Endothelial cell of umbilical vein (primary cell): ENCODE measurements around the gene CCDC183. TPM values are rescaled to one million over a fixed set of nuclear protein-coding genes. Genes with fewer than 3 reads are reported as not detected.

ENCODE experiments used
- BruUV-seq: library from RNA; stranded (reverse); fragments of 400-500 nt; replicated peaks from 2 replicates; lab custom pipeline; 2021; lab: Mats Ljungman, UMichigan
- CTCF ChIA-PET: fragments of 300-600, 350-600 bp; sonication (Branson Sonifier 250); formaldehyde crosslinking; loops from one replicate; lab custom pipeline; 2021; ENCODE audit warnings: antibody characterized with exemption, inconsistent platforms; lab: Charles Lee
- POLR2A ChIA-PET: fragments of 300-600, 350-600 bp; sonication (Branson Sonifier 250); formaldehyde crosslinking; loops from one replicate; lab custom pipeline; 2021; ENCODE audit warnings: antibody characterized with exemption, inconsistent platforms; lab: Charles Lee
- DNase-seq: peaks from one replicate; pipeline ENCODE4 v3.0.0-alpha.2; 2011; ENCODE audit warnings: low read depth, low spot score
- FAIRE-seq: peaks from 2 replicates; lab custom pipeline; 2011; peaks lifted over from hg19 to GRCh38; lab: Jason Lieb, UNC
- H2AFZ ChIP-seq: 2 replicates; pipeline ENCODE4 v1.6.0; 2012; ENCODE audit warnings: low read depth, low read length, control low read depth, inconsistent platforms
- H3K27ac ChIP-seq: 2 replicates; pipeline ENCODE4 v1.5.1; 2011; ENCODE audit warnings: low read depth, mild to moderate bottlenecking, control low read depth, low read length, moderate library complexity; ENCODE audit not compliant: insufficient read depth
- H3K27me3 ChIP-seq, 2 experiments: 2 replicates each; pipeline versions ENCODE4 v1.6.0 to v1.6.1; 2011; ENCODE audit warnings: low read length in 2 of 2, mixed read lengths in 1 of 2; ENCODE audit not compliant: control insufficient read depth in 2 of 2, insufficient read depth in 2 of 2
- H3K36me3 ChIP-seq, 2 experiments: 2 replicates in 1 of 2; 3 replicates in 1 of 2; pipeline ENCODE4 v1.5.1; 2011; ENCODE audit warnings: low read length in 2 of 2, mild to moderate bottlenecking in 1 of 2, moderate library complexity in 1 of 2; ENCODE audit not compliant: control insufficient read depth in 2 of 2, insufficient read depth in 2 of 2; ENCODE audit errors: extremely low read depth in 1 of 2
- H3K4me1 ChIP-seq: 3 replicates; pipeline ENCODE4 v1.5.1; 2011; ENCODE audit warnings: mild to moderate bottlenecking, low read length; ENCODE audit not compliant: control insufficient read depth, insufficient read depth; ENCODE audit errors: extremely low read depth
- H3K4me2 ChIP-seq: 2 replicates; pipeline ENCODE4 v1.6.1; 2011; ENCODE audit warnings: low read length, control low read depth, mixed read lengths; ENCODE audit not compliant: insufficient read depth
- H3K4me3 ChIP-seq, 3 experiments: fragments of 200-600 bp in 1 of 3; sonication (generic), shearing (Covaris generic) in 1 of 3; replicated peaks in 1 of 3; 2 replicates each; pipeline ENCODE4 v1.5.1; 2011 to 2016; ENCODE audit warnings: control low read depth in 3 of 3, low read length in 3 of 3, mild to moderate bottlenecking in 2 of 3, inconsistent platforms in 1 of 3, low read depth in 1 of 3, moderate library complexity in 1 of 3; ENCODE audit not compliant: insufficient read depth in 1 of 3
- H3K79me2 ChIP-seq: 2 replicates; pipeline ENCODE4 v1.6.0; 2012; ENCODE audit warnings: low read length, inconsistent platforms; ENCODE audit not compliant: control insufficient read depth, insufficient read depth
- H3K9ac ChIP-seq: replicated peaks from 2 replicates; pipeline ENCODE3; 2011; ENCODE audit warnings: low read length, control low read depth; ENCODE audit not compliant: insufficient read depth; ENCODE audit errors: extremely low read depth
- H3K9me1 ChIP-seq: replicated peaks from 3 replicates; pipeline ENCODE4 v1.6.0; 2011; ENCODE audit warnings: mild to moderate bottlenecking, low read length; ENCODE audit not compliant: control insufficient read depth, insufficient read depth; ENCODE audit errors: extremely low read depth
- H3K9me3 ChIP-seq: replicated peaks from 2 replicates; pipeline ENCODE4 v1.5.1; 2012; ENCODE audit warnings: low read length, inconsistent platforms; ENCODE audit not compliant: control insufficient read depth, insufficient read depth
- H4K20me1 ChIP-seq: replicated peaks from 2 replicates; pipeline ENCODE3; 2011; ENCODE audit warnings: mild to moderate bottlenecking, low read length; ENCODE audit not compliant: control insufficient read depth, insufficient read depth; ENCODE audit errors: extremely low read depth
- EZH2 ChIP-seq: IDR thresholded peaks from 2 replicates; pipeline ENCODE4 v1.6.1; 2012; ENCODE audit warnings: borderline replicate concordance, low read depth, mild to moderate bottlenecking, moderate library complexity, low read length, inconsistent platforms; ENCODE audit not compliant: severe bottlenecking
- FOS ChIP-seq: IDR thresholded peaks from 2 replicates; pipeline ENCODE4 v1.6.1; 2011; ENCODE audit warnings: mild to moderate bottlenecking, low read length, moderate library complexity, borderline replicate concordance; ENCODE audit not compliant: insufficient read depth
- GATA2 ChIP-seq: IDR thresholded peaks from 2 replicates; pipeline ENCODE4 v1.7.0; 2011; ENCODE audit warnings: low read depth, mild to moderate bottlenecking, moderate library complexity, mixed read lengths, low read length; ENCODE audit not compliant: insufficient read length, insufficient read depth
- JUN ChIP-seq: IDR thresholded peaks from 2 replicates; pipeline ENCODE4 v1.6.1; 2011; ENCODE audit warnings: borderline replicate concordance, low read depth; ENCODE audit not compliant: insufficient read length, insufficient read depth
- MYC ChIP-seq: IDR thresholded peaks from one replicate; pipeline ENCODE4 v1.6.1; 2011; ENCODE audit warnings: mild to moderate bottlenecking, low read depth, low read length
- POLR2A ChIP-seq: IDR thresholded peaks from 2 replicates; pipeline ENCODE4 v1.6.1; 2012; ENCODE audit warnings: low read depth, mild to moderate bottlenecking, control low read depth, low read length
- POLR2AphosphoS5 ChIP-seq: IDR thresholded peaks from 2 replicates; pipeline ENCODE4 v1.6.1; 2012; ENCODE audit warnings: low read depth, mild to moderate bottlenecking, control low read depth, low read length, moderate library complexity; ENCODE audit not compliant: insufficient read depth
- dilution Hi-C: fragments of 300-500 bp; cut with MboI; formaldehyde crosslinking; loops from one replicate; pipeline ENCODE4 v1.15.0; 2019; ENCODE audit warnings: low sequenced_read_pairs; ENCODE audit not compliant: extremely low pct_ligation_motif_present
- intact Hi-C: fragments of 100-400 bp; cut with micrococcal nuclease; formaldehyde crosslinking; loops from one replicate; pipeline ENCODE4 v1.10.0; 2022
- polyA plus RNA-seq, 4 experiments: library from polyadenylated mRNA; depleted of rRNA in 3 of 4; stranded (reverse) in 3 of 4; unstranded in 1 of 4; fragments of >200 nt; gene quantifications; 2 replicates each; pipeline versions ENCODE4 v1.2.1 to v1.2.3, GENCODE V29; 2011 to 2012; ENCODE audit warnings: missing spikeins in 1 of 4
- total RNA-seq: library from RNA; stranded (reverse); gene quantifications from 2 replicates; pipeline ENCODE4 v1.2.3, GENCODE V29; 2021
- TF ChIP-seq, protein P1 (sequence below): IDR thresholded peaks from 2 replicates; pipeline ENCODE4 v1.6.1; 2011; ENCODE audit not compliant: insufficient read depth, insufficient read length
- TF ChIP-seq, protein P2 (sequence below), 2 donors: IDR thresholded peaks; 1 replicate in 1 of 2; 2 replicates in 1 of 2; pipeline ENCODE4 v1.5.1; 2011; ENCODE audit warnings: low read length in 2 of 2, mild to moderate bottlenecking in 2 of 2, moderate library complexity in 2 of 2, control low read depth in 1 of 2, inconsistent platforms in 1 of 2, low read depth in 1 of 2; ENCODE audit not compliant: insufficient read depth in 1 of 2; ENCODE audit errors: extremely low read depth in 1 of 2

CCDC183 gene
- total and polyA plus RNA-seq, 2 donors (not counting 3 experiments of a cell fraction or from before 2014, with no cell fraction given): 0.50 TPM; not detected in 1

DNA sequence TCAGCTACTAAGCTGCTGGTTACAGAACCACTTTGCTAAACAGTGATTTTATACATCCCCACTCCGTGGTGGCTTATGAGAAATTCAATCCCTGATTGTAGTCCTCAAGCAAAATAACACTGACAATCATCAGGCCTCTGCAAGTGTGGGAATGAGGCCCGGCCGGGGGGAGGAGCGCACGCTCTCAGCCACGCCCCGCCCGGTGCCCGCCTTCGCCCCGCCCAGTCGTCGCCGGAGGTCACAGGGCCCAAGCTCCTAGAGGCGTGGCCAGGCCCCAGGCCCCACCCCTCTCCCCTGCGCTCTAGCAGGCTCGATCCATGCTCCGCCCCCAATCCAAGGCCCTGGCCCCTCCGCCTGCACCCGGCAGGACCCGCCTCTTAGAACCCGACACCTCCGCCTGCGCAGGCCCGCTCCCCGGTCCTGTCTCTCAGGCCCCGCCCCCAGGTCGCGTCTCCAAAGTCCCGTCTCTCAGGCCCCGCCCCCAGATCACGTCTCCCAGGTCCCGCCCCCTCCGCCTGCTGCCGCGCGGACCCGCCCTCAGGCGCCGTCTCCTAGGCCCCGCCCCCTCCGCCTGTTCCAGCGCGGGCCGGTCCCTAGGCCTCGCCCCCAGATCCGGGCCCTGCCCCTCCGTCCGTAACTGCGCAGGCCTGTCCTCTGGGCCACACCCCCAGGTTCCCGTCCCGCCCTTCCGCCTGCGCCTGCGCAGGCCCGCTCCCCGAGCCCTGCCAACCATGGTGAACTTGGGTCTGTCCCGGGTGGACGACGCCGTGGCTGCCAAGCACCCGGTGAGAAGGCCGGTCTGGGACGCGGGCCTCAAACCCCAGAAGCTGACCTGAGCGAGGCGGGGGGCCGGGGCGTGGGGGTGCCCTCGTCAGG lies 5.3 kb upstream of the CCDC183 start, which contains the start of gene TMEM141:
Gene TMEM141, plus strand, starts transcription at position 705 of the 876 bp plus-strand sequence. Its CDS starts 27 bp downstream, at position 732.
- dilution Hi-C loops: no loop called here
- no peaks in the 10 kb centered on the region for H3K9me1 ChIP-seq
- peak within 1 kb of the TSS; percentile 60 for H3K9ac ChIP-seq
- DNase-seq: peak; percentile 99
- peaks cover 1% of the 10 kb centered on the region for H3K79me2 ChIP-seq
- intact Hi-C loops: loop anchor here (1.0 to 5.0 kb wide), 4 partner anchors 56 to 244 kb away; partner anchors contain the start of genes PHPT1 and TRAF2
- no TSS peak for BruUV-seq
- peaks cover 0 to 2% of the 10 kb centered on the region in 2 experiments for H3K36me3 ChIP-seq
- CTCF ChIA-PET: interaction anchor here (0.5 to 1.2 kb wide), 9 partner anchors 16 to 446 kb away, joined by 3 to 10 read pairs (median 4); partner anchors contain the start of gene RABL6
- POLR2A ChIA-PET: interaction anchor here (0.5 kb wide), 1 partner anchor 252 kb away, joined by 3 read pairs; no protein-coding TSS in a partner anchor
- peak within 1 kb of the TSS; percentile 64 for H3K4me2 ChIP-seq
- H3K4me1 ChIP-seq: peaks cover 7% of the 10 kb centered on the region
- H4K20me1 ChIP-seq: no peaks in the 10 kb centered on the region
- H3K27ac ChIP-seq: peak within 1 kb of the TSS; percentile 31
- H2AFZ ChIP-seq: peak within 1 kb of the TSS; percentile 73
- peaks cover 3 to 5% of the 10 kb centered on the region in 2 experiments for H3K27me3 ChIP-seq
- peak within 1 kb of the TSS; percentile 54 to 72 (median 59) for H3K4me3 ChIP-seq
- TF ChIP-seq JUN: no peak
- TF ChIP-seq, protein P1, sequence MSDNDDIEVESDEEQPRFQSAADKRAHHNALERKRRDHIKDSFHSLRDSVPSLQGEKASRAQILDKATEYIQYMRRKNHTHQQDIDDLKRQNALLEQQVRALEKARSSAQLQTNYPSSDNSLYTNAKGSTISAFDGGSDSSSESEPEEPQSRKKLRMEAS: no peak
- peak; percentile 79 for TF ChIP-seq POLR2AphosphoS5
- TF ChIP-seq MYC: no peak
- TF ChIP-seq, protein P2, sequence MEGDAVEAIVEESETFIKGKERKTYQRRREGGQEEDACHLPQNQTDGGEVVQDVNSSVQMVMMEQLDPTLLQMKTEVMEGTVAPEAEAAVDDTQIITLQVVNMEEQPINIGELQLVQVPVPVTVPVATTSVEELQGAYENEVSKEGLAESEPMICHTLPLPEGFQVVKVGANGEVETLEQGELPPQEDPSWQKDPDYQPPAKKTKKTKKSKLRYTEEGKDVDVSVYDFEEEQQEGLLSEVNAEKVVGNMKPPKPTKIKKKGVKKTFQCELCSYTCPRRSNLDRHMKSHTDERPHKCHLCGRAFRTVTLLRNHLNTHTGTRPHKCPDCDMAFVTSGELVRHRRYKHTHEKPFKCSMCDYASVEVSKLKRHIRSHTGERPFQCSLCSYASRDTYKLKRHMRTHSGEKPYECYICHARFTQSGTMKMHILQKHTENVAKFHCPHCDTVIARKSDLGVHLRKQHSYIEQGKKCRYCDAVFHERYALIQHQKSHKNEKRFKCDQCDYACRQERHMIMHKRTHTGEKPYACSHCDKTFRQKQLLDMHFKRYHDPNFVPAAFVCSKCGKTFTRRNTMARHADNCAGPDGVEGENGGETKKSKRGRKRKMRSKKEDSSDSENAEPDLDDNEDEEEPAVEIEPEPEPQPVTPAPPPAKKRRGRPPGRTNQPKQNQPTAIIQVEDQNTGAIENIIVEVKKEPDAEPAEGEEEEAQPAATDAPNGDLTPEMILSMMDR (IDR thresholded peaks at IDR 0.05; ENCODE audit: extremely low read depth in 1 of 2, insufficient read depth in 1 of 2, low read depth in 1 of 2, low read length in 2 of 2): no peak
- TF ChIP-seq POLR2A: peak; percentile 89
- TF ChIP-seq EZH2: no peak
- TF ChIP-seq FOS: no peak
- no peak for TF ChIP-seq GATA2
- no peaks in the 10 kb centered on the region for H3K9me3 ChIP-seq
- peak; percentile 100 for FAIRE-seq
